Activated gamma-delta T cell treated with Interleukin-2 at 50 U/mL for 16 hours (primary cell): Measurements from ENCODE around the gene INO80B.
"Not testable (repeated sequence)": the region's sequence is repeated elsewhere in the genome, so short reads cannot be mapped to it uniquely, and the experiment has no call there.

Experiments used
- DNase-seq: peaks from one replicate; pipeline ENCODE4 v3.0.0-alpha.2; 2020

The INO80B gene

DNA sequence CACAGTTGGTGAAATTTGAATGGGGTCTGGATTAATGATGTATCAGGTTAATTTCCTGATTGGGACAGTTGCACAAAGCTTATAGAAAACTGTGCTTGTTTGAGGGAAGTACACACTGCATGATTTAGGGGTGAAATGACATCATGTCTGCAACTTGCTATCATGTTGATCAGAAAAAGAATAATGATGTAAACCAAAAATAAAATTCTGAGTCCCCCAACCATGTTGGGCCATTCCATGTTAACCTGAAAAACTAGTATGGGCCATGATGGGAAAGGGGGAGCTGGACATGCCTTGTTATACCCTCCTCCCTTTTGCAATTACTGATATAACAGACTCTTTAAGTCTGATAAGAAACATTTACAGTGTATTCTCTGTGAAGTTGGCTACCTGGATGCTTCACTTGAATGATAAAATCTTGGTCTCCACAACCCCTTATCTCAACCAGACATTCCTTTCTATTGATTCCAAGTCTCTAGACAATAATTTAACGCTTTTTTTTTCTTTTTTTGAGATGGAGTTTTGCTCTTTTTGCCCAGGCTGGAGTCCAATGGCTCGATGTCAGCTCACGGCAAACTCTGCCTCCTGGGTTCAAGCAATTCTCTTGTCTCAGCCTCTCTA is 4.2 kb upstream of the INO80B start:
- no peak for DNase-seq

GRCh38 chr2:74457129-74457548 is 2.3 kb downstream of the INO80B start:
- DNase-seq, result no peak

DNA sequence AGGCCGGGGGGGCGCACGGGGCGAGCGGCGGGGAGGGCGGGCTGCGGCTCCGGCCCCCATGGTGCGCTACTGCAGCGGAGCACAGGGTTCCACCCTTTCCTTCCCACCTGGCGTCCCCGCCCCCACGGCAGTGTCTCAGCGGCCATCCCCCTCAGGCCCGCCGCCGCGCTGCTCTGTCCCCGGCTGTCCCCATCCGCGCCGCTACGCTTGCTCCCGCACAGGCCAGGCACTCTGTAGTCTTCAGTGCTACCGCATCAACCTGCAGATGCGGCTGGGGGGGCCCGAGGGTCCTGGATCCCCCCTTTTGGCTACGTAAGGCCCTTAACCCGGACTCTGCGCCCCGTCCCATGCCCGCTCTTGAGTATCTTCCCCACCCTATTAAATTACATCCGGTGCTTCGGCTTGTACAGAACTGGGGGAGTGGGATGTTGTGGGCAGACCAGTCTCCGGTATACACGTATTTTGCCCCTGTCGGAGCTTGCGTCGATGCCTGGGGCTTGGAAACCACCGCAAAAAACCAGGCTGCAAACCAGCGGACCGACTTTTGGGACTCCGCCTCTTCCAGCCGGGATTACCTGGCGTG is 2.8 kb downstream of the INO80B start:
- DNase-seq, result peak; percentile 85

GRCh38 chr2:74458132-74458937 is 3.4 kb downstream of the INO80B start, which contains the start of gene WBP1:
WBP1 (plus strand) TSS chr2:74458438; CDS start chr2:74458603, 165 bp downstream.
- DNase-seq, result peak; percentile 99

DNA sequence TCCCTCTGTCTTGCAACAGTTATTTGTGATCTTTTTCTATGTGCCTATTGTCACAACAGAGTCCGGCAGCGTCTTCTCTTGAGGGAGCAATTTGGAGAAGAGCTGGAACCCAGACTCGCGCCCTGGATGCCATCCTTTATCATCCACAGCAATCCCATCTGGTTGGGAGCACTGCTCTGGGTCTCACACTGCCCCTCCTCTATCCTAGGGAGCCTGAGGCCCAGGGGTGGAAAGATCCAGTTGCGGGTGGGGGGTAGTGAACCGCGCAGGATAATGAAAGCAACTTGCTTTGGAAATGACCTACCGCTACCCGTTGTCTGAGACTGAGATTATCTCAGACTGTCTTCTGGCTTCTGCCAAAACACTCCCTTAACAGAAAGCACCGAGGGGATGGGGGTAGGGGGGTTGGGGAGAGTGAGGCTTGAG is 4.1 kb downstream of the INO80B start:
- no peak for DNase-seq

GRCh38 chr2:74459503-74460118 is 4.7 kb downstream of the INO80B start:
- DNase-seq, result not testable (repeated sequence)

DNA sequence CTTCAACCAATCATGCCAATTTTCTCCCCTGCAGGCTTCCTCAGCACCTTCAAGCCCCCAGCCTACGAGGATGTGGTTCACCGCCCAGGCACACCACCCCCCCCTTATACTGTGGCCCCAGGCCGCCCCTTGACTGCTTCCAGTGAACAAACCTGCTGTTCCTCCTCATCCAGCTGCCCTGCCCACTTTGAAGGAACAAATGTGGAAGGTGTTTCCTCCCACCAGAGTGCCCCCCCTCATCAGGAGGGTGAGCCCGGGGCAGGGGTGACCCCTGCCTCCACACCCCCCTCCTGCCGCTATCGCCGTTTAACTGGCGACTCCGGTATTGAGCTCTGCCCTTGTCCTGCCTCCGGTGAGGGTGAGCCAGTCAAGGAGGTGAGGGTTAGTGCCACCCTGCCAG is 5.3 kb downstream of the INO80B start:
- not testable (repeated sequence) for DNase-seq

- DNase-seq, result no peak
Observed at GRCh38 chr2:74461187-74462053, 6.5 kb downstream of the INO80B start.

DNA sequence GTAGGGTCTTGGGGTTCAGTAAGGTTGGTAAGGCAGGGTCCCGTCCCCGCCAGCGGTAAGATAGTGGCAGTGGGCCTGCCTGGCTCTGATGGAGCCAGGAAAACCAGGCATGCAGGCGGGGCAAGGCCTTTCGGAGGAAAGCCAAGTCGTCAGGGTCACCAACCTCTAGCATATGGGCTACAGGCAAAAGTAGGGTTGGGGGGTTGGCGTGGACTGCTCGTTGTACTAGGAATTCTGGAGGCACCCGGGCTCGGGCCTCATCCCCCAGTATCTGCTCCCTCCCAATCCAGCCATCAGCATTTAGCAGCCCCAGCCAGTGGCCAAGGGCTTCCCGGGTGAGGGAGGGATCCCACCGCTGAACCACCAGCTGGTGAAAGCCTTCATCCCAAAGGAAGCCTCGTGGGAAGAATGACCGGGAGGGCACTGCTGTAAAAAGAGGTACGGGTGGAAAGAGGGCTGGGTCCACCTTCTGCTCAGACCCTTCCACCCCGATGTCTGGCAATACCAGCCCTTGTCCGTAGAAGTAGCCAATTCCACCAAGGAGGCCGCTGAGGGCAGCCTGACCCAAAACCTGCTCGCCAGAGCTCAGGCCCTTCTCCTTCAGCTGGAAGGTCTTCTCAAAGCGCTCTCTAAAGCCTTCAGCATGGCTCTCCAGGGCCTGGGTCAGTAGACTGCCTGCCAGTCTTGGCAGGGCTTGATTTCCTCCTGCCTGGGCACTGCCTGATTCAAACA is 7.3 kb downstream of the INO80B start:
- no peak for DNase-seq

DNA sequence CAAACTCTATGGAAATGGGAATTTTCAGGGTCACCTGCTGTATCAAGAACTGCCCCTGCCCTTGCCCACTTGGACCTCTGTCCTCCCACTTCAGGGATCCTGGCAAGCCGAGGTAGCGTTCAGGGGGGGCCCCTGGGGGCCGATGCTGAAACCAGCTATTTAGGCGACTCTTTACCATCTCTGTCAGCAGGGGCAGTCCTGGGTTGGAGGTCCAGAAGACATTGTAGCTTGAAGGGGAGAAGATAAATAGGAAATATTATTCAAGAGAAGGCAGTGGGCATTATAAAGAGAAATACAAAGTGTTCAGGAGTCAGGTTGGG is 7.9 kb downstream of the INO80B start:
- DNase-seq, result no peak

DNA sequence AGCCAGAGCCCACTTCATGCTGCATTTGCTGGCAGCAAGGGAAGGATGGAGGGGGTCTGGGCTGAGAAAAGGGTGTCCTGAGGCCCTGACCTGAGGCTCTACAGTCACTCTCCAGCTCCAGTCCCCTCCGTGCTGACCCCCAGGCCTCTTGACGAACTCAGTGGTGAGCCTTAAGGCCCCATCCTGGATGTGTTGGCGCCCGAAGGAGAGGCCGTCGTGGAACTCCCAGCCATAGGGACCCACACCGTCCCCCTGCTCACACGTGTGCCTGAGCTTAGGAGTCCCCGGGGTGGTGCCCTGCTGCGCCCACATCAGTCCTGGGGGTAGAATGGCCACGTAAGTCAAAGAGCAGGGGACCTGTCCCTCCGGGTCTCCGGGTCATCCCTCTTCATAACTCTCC is 9.5 kb downstream of the INO80B start:
- DNase-seq, result no peak

DNA sequence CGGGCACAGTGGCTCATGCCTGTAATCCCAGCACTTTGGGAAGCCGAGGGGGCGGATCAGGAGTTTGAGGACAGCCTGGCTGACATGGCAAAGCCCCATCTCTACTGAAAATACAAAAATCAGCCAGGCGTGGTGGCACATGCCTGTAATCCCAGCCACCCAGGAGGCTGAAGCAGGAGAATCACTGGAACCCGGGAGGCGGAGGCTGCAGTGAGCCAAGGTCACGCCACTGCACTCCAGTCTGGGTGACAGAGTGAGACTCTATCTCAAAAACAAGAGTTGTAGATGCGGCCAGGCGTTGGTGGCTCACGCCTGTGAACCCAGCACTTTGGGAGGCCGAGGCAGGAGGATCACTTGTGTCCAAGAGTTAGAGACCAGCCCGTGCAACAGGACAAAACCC is 15.9 kb downstream of the INO80B start:
- not testable (repeated sequence) for DNase-seq

DNA sequence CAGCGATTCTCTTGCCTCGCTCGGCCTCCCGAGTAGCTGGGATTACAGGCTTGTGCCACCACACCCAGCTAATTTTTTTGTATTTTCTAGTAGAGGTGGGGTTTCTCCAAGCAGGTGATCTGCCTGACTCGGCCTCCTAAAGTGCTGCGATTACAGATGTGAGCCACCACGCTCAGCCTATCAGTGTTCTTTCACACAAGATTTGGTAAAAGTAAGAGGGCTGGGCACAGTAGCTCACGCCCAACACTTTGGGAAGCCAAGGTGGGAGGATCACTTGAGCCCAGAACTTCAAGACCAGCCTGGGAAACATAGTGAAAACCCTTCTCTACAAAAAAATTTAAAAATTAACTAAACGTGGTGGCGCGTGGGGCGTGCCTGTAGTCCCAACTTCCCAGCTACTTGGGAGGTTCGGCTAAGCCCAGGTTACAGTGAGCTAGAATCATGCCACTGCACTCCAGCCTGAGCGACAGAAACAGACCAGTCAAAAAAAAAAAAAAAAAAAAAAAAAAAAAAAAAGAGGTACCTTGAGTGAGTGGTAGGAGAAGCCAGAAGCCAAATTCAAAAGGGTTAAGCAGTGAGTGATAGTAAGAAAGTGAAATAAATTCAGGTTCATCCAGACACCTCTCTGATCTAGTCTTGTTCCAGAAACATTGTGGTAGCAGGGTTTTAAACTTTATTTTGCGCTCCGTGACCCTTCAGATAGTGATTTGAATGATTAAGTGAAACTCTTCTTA is 16.6 kb downstream of the INO80B start:
- no peak for DNase-seq

DNA sequence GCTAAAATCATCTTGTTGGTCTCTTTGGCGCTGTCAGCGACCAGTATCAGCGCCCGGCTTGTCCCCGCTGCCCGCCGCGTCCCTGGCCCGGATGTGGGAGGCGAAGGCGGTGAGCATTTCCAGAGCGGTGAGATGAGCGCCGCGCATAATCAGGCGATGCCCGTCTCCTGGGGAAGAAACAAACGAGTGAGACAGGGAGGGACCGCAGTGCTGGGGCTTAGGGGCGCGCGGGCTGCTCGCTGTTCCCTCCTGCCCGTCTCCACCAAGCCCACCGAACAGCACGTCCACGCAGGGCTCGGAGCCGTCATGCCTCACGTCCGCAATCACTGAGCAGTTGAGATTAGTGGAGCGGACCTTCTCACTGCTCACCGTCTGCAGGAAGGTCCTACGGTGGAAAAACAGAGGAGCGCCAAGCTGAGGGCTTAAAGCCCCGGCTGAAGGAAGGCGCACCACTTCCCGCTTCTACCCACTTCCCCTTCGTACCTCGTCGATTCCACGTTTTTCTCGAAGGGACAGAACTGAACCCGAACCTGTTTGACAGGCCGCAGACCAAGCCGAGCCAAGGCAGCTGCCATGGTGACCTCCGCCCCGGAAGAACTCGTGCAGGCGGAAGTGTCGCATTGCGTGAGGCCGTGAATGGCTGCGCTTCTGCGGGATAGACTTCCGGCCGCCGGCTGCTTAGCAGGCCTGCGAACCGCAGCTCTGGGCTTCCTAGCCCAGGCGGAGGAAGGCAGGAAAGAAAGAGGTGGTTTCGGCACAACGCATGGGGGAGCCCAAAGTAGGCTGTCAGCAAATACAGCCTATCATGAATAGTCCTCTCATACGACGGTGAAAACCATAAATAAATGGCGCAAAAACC is 17.4 kb downstream of the INO80B start, which contains the start of gene MRPL53:
MRPL53 (minus strand) TSS at position 595 of the 859 bp plus-strand sequence; CDS start at position 575, 20 bp downstream.
- DNase-seq, result peak; percentile 97

DNA sequence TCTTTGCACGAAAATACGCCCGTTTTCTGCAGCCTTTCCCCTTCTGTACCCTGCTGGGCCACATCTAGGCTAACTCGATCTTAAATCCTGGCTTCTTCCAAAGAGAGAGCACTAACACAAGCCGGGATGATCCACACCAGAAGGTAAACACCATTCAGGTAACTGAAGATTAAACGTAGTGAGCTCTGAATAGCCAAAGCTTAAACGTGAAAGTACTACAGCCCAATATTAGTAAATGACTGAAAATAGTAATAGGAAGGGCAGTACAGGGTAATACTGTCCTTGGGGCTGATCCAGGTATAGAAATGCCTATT is 18.0 kb downstream of the INO80B start:
- no peak for DNase-seq

DNA sequence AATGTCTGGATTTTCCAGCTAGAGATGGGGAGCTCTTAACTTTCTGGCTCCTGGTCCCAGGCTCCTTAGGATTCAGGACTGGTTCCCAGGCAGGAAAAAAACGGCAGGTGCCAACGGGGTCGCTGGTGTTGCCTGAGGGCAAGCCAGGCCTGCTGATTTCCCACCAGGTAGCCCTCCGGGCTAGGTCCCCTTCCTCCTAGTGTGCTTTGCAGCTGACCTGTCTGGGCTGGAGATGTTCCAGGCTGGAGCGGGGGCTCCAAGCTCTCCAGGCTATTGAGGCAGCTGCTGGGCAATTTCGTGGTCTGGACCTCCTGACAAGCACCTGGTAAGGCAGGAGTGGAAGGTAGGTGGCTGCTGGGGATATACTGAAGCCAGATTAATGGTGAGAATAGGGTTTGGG is 19.6 kb downstream of the INO80B start:
- no peak for DNase-seq

GRCh38 chr2:74474899-74475298 is 20.0 kb downstream of the INO80B start:
- no peak for DNase-seq

- no peak for DNase-seq
Observed at GRCh38 chr2:74481431-74481830, 26.5 kb downstream of the INO80B start.

- peak; percentile 48 for DNase-seq
Observed at GRCh38 chr2:74481961-74482800, 27.3 kb downstream of the INO80B start.
